GM23248 (cell line): ENCODE results near the gene DIO2.

Source experiments
- EZH2 ChIP-seq: fragments of 200-600 bp; sonication (generic); IDR thresholded peaks from 2 replicates; pipeline ENCODE4 v1.6.1; 2018; ENCODE audit warnings: antibody characterized with exemption, mild to moderate bottlenecking; ENCODE audit not compliant: insufficient read depth, poor library complexity, severe bottlenecking
- EZH2phosphoT487 ChIP-seq: fragments of 200-600 bp; sonication (generic); IDR thresholded peaks from 2 replicates; pipeline ENCODE4 v1.6.1; 2018; ENCODE audit warnings: antibody characterized with exemption, moderate library complexity, mild to moderate bottlenecking, low read depth; ENCODE audit not compliant: insufficient read depth

DNA sequence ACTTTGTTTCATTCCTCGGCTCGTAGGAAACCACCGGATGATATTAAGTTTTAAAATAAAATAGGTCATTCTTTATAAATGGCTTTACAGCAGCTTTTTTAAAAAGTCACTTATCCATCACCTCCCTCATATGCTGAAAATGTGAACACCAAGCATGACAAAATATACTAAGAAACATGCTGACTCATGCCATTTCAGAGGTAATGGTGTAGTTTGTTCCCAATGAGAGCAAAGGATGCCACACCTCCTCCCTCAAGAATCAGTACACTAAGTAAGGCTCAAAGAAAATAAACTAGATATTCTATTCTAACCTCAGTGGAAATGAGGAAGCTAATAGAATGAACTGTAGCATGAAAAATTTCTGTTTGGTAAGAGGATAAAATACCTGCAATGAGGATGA, 5.5 kb upstream of the DIO2 start:
- TF ChIP-seq EZH2 (no peak), EZH2phosphoT487 (no peak)
